ENCODE data around the gene OR6C1. TPM values are rescaled to one million over a fixed set of nuclear protein-coding genes. Genes with fewer than 3 reads are reported as not detected.

Gene OR6C1
- not detected in 2 replicates for total RNA-seq (2021)
- not detected for Bru-seq, nascent RNA
- BruChase-seq, experiment 1, labeled RNA remaining after a 2-hour chase = not detected
- not detected for BruChase-seq, experiment 2, labeled RNA remaining after a 6-hour chase
- long read RNA-seq = 0 reads

- DNase-seq (ENCODE audit: low spot score) = no peak
- H3K4me3 ChIP-seq (ENCODE audit: low read depth, low read length, poor library complexity, severe bottlenecking) = no peak within 1 kb of the TSS
- ChIA-PET CTCF (no interaction called here), POLR2A (ENCODE audit: low non-redundant PET) (no interaction called here)
- no peak for TF ChIP-seq CTCF (conservative IDR thresholded peaks at IDR 0.05; ENCODE audit: low read depth, low read length)
- TF ChIP-seq EZH2 (IDR thresholded peaks at IDR 0.05; ENCODE audit: borderline replicate concordance, low read depth, low read length, poor library complexity, severe bottlenecking) = no peak
- H3K27ac ChIP-seq (ENCODE audit: low read depth, low read length, poor library complexity, severe bottlenecking) = no peak within 1 kb of the TSS
- BruUV-seq (replicated peaks) = no TSS peak
- peaks cover 30% of the 10 kb centered on the region for H3K27me3 ChIP-seq (replicated peaks; ENCODE audit: insufficient read depth, low read depth, low read length, poor library complexity)
- no peaks in the 10 kb centered on the region for H3K9me3 ChIP-seq (ENCODE audit: low read depth, low read length, poor library complexity, severe bottlenecking)
- no peaks in the 10 kb centered on the region for H3K36me3 ChIP-seq (ENCODE audit: insufficient read depth, low read length, poor library complexity, severe bottlenecking)
- H3K4me1 ChIP-seq (ENCODE audit: insufficient read depth, low read length, poor library complexity, severe bottlenecking) = no peaks in the 10 kb centered on the region
- intact Hi-C loops (cut with micrococcal nuclease; ENCODE audit: unreplicated experiment) = loop anchor here (10.0 kb wide), 1 partner anchor 59 kb away; no protein-coding TSS in a partner anchor
These were observed at the start of gene OR6C1 for GRCh38 chr12:55314043-55314442. Gene OR6C1 (plus strand): TSS chr12:55314343. CDS start chr12:55320600, 6,257 bp downstream.

GRCh38 chr12:55280991-55281390 is 33.2 kb upstream of the OR6C1 start:
- no peak overlapping the region for H3K4me3 ChIP-seq (ENCODE audit: low read depth, low read length, poor library complexity, severe bottlenecking)
- H3K4me1 ChIP-seq (ENCODE audit: insufficient read depth, low read length, poor library complexity, severe bottlenecking) = no peaks in the 10 kb centered on the region
- no peak for DNase-seq (ENCODE audit: low spot score)
- intact Hi-C loops (cut with micrococcal nuclease; ENCODE audit: unreplicated experiment) = no loop called here
- ChIA-PET CTCF (no interaction called here), POLR2A (ENCODE audit: low non-redundant PET) (no interaction called here)
- no peak overlapping the region for H3K27ac ChIP-seq (ENCODE audit: low read depth, low read length, poor library complexity, severe bottlenecking)
- no TSS peak for BruUV-seq (replicated peaks)
- TF ChIP-seq EZH2 (IDR thresholded peaks at IDR 0.05; ENCODE audit: borderline replicate concordance, low read depth, low read length, poor library complexity, severe bottlenecking) = no peak
- no peak for TF ChIP-seq CTCF (conservative IDR thresholded peaks at IDR 0.05; ENCODE audit: low read depth, low read length)
- H3K9me3 ChIP-seq (ENCODE audit: low read depth, low read length, poor library complexity, severe bottlenecking) = no peaks in the 10 kb centered on the region
- H3K27me3 ChIP-seq (replicated peaks; ENCODE audit: insufficient read depth, low read depth, low read length, poor library complexity) = peaks cover 30% of the 10 kb centered on the region
- no peaks in the 10 kb centered on the region for H3K36me3 ChIP-seq (ENCODE audit: insufficient read depth, low read length, poor library complexity, severe bottlenecking)

- CTCF ChIA-PET = no interaction called here
- TF ChIP-seq CTCF (conservative IDR thresholded peaks at IDR 0.05; ENCODE audit: low read depth, low read length) (no peak), EZH2 (IDR thresholded peaks at IDR 0.05; ENCODE audit: borderline replicate concordance, low read depth, low read length, poor library complexity, severe bottlenecking) (no peak)
- BruUV-seq (replicated peaks) = no TSS peak
These were observed 24.1 kb upstream of the OR6C1 start for GRCh38 chr12:55289999-55290398.

More at GRCh38 chr12:55289999-55290398, 24.1 kb upstream of the OR6C1 start:
- no peak overlapping the region for H3K27ac ChIP-seq (ENCODE audit: low read depth, low read length, poor library complexity, severe bottlenecking)
- H3K36me3 ChIP-seq (ENCODE audit: insufficient read depth, low read length, poor library complexity, severe bottlenecking) = no peaks in the 10 kb centered on the region
- no peaks in the 10 kb centered on the region for H3K9me3 ChIP-seq (ENCODE audit: low read depth, low read length, poor library complexity, severe bottlenecking)
- intact Hi-C loops (cut with micrococcal nuclease; ENCODE audit: unreplicated experiment) = no loop called here
- no peak for DNase-seq (ENCODE audit: low spot score)
- no peak overlapping the region for H3K4me3 ChIP-seq (ENCODE audit: low read depth, low read length, poor library complexity, severe bottlenecking)
- H3K4me1 ChIP-seq (ENCODE audit: insufficient read depth, low read length, poor library complexity, severe bottlenecking) = no peaks in the 10 kb centered on the region
- H3K27me3 ChIP-seq (replicated peaks; ENCODE audit: insufficient read depth, low read depth, low read length, poor library complexity) = peaks cover 51% of the 10 kb centered on the region
- POLR2A ChIA-PET (ENCODE audit: low non-redundant PET) = no interaction called here
